GM12878 (cell line): ENCODE data around the gene MAST3. TPM values are rescaled to one million over a fixed set of nuclear protein-coding genes. Genes with fewer than 3 reads are reported as not detected.
A peak's percentile ranks its signal among the peaks of the same experiment; 100 is the strongest.

ENCODE experiments used
- ATAC-seq: fragments of 200-7000 bp; cut with Tn5 transposase; 3 replicates; pipeline ENCODE4 v1.9.1; 2020; ENCODE audit warnings: mild to moderate bottlenecking, moderate library complexity
- BruUV-seq: library from RNA; stranded (reverse); fragments of 400-500 nt; replicated peaks from 2 replicates; lab custom pipeline; 2021; lab: Mats Ljungman, UMichigan
- CTCF ChIA-PET: fragments of 300-600 bp; sonication (Branson Sonifier 250); formaldehyde crosslinking; extraction: SDS; loops from one replicate; lab custom pipeline; 2021; ENCODE audit warnings: inconsistent platforms; lab: Yijun Ruan, JAX
- POLR2A ChIA-PET: fragments of 350-600 bp; formaldehyde crosslinking; extraction: SDS; loops from one replicate; lab custom pipeline; 2021; ENCODE audit warnings: inconsistent platforms; lab: Charles Lee
- RAD21 ChIA-PET: fragments of 300-600 bp; sonication (Branson Sonifier 250); formaldehyde crosslinking; loops from one replicate; lab custom pipeline; 2023; ENCODE audit warnings: antibody characterized with exemption; ENCODE audit not compliant: unreplicated experiment; lab: Charles Lee
- SMC1A ChIA-PET: fragments of 300-600 bp; sonication (Branson Sonifier 250); formaldehyde crosslinking; loops from one replicate; lab custom pipeline; 2023; ENCODE audit not compliant: unreplicated experiment, uncharacterized antibody; lab: Charles Lee
- DNase-seq: peaks from one replicate; pipeline ENCODE4 v3.0.0-alpha.2; 2011; ENCODE audit warnings: low read depth, low spot score
- FAIRE-seq: peaks from 3 replicates; lab custom pipeline; 2011; peaks lifted over from hg19 to GRCh38; lab: Jason Lieb, UNC
- H2AFZ ChIP-seq: 2 replicates; pipeline ENCODE4 v1.6.0; 2011; ENCODE audit warnings: low read depth, low read length, control low read depth; ENCODE audit not compliant: control insufficient read depth
- H3K27ac ChIP-seq: 2 replicates; pipeline ENCODE4 v1.5.1; 2011; ENCODE audit warnings: control low read depth; ENCODE audit not compliant: control insufficient read depth, insufficient read depth
- H3K27me3 ChIP-seq, 2 experiments: replicated peaks in 1 of 2; 2 replicates each; pipeline versions ENCODE4 v1.6.0 to v1.6.1; 2011; ENCODE audit warnings: low read length in 1 of 2; ENCODE audit not compliant: control insufficient read depth in 2 of 2, insufficient read depth in 2 of 2
- H3K36me3 ChIP-seq, 2 experiments: 2 replicates each; pipeline ENCODE4 v1.5.1; 2011; ENCODE audit warnings: low read length in 1 of 2; ENCODE audit not compliant: control insufficient read depth in 2 of 2, insufficient read depth in 2 of 2
- H3K4me1 ChIP-seq: 2 replicates; pipeline ENCODE4 v1.6.1; 2011; ENCODE audit warnings: mild to moderate bottlenecking, low read length, moderate library complexity, mixed read lengths; ENCODE audit not compliant: control insufficient read depth, insufficient read depth
- H3K4me2 ChIP-seq: 2 replicates; pipeline ENCODE4 v1.6.0; 2011; ENCODE audit warnings: control low read depth; ENCODE audit not compliant: control insufficient read depth, insufficient read depth
- H3K4me3 ChIP-seq: fragments of 200-600 bp; sonication (generic); 2 replicates; pipeline ENCODE4 v1.5.1; 2016
- H3K79me2 ChIP-seq: 2 replicates; pipeline ENCODE4 v1.6.0; 2011; ENCODE audit warnings: low read length; ENCODE audit not compliant: control insufficient read depth, insufficient read depth
- H3K9ac ChIP-seq: 2 replicates; pipeline ENCODE4 v1.8.0; 2011; ENCODE audit warnings: low read length, control low read depth, mixed read lengths; ENCODE audit not compliant: control insufficient read depth, insufficient read depth
- H3K9me3 ChIP-seq: replicated peaks from 3 replicates; pipeline ENCODE4 v1.5.1; 2011; ENCODE audit warnings: mild to moderate bottlenecking, low read length; ENCODE audit not compliant: control insufficient read depth, insufficient read depth
- H4K20me1 ChIP-seq: 2 replicates; pipeline ENCODE4 v1.6.0; 2011; ENCODE audit not compliant: control insufficient read depth, insufficient read depth
- CREB1 ChIP-seq: IDR thresholded peaks from 2 replicates; pipeline ENCODE4 v1.6.1; 2012; ENCODE audit warnings: low read depth, mild to moderate bottlenecking, inconsistent platforms
- DPF2 ChIP-seq: fragments of 450-650 bp; IDR thresholded peaks from 2 replicates; pipeline ENCODE4 v1.6.1; 2017; ENCODE audit warnings: mild to moderate bottlenecking
- EED ChIP-seq: sonication (generic); IDR thresholded peaks from 2 replicates; pipeline ENCODE4 v1.6.1; 2016; ENCODE audit warnings: antibody characterized with exemption, low read depth
- EGR1 ChIP-seq, 2 experiments: IDR thresholded peaks; 1 replicate in 1 of 2; 2 replicates in 1 of 2; pipeline ENCODE4 v1.6.1; 2011 to 2012; ENCODE audit warnings: low read depth in 2 of 2, low read length in 2 of 2, borderline replicate concordance in 1 of 2, mild to moderate bottlenecking in 1 of 2, moderate library complexity in 1 of 2
- ETV6 ChIP-seq, 2 experiments: fragments of 450-650 bp in 1 of 2; IDR thresholded peaks in 1 of 2; conservative IDR thresholded peaks in 1 of 2; 2 replicates each; pipeline ENCODE4 v1.6.1; 2014; ENCODE audit warnings: antibody characterized with exemption in 1 of 2, borderline replicate concordance in 1 of 2, low read depth in 1 of 2, mild to moderate bottlenecking in 1 of 2, moderate library complexity in 1 of 2
- IKZF1 ChIP-seq: fragments of 450-650 bp; conservative IDR thresholded peaks from 2 replicates; pipeline ENCODE4 v1.6.1; 2017; ENCODE audit warnings: antibody characterized with exemption, mild to moderate bottlenecking
- IKZF2 ChIP-seq, 2 experiments: fragments of 450-650 bp; IDR thresholded peaks; 2 replicates each; pipeline ENCODE4 v1.6.1; 2017; ENCODE audit warnings: mild to moderate bottlenecking in 2 of 2, moderate library complexity in 2 of 2
- IRF4 ChIP-seq: IDR thresholded peaks from 2 replicates; pipeline ENCODE4 v1.6.1; 2011; ENCODE audit warnings: low read depth, low read length
- IRF5 ChIP-seq: fragments of 450-650 bp; IDR thresholded peaks from 2 replicates; pipeline ENCODE4 v1.6.1; 2017; ENCODE audit warnings: borderline replicate concordance
- PAX5 ChIP-seq: IDR thresholded peaks from 2 replicates; pipeline ENCODE4 v1.6.1; 2011; ENCODE audit warnings: low read depth, low read length, borderline replicate concordance
- PKNOX1 ChIP-seq: fragments of 450-650 bp; IDR thresholded peaks from 2 replicates; pipeline ENCODE4 v1.6.1; 2016; ENCODE audit warnings: mild to moderate bottlenecking
- RUNX3 ChIP-seq: IDR thresholded peaks from 2 replicates; pipeline ENCODE4 v1.6.1; 2012; ENCODE audit warnings: low read length, inconsistent platforms
- SMARCA5 ChIP-seq: fragments of 450-650 bp; IDR thresholded peaks from 2 replicates; pipeline ENCODE4 v1.6.1; 2017; ENCODE audit warnings: mild to moderate bottlenecking
- YY1 ChIP-seq: IDR thresholded peaks from 2 replicates; pipeline ENCODE4 v1.6.1; 2011; ENCODE audit warnings: low read depth, mild to moderate bottlenecking, low read length
- WGBS: methylation state at CpG from one replicate; pipeline ENCODE4 v1.1.6; 2016; ENCODE audit warnings: low lambda C conversion rate; ENCODE audit not compliant: insufficient replicate concordance, insufficient coverage; ENCODE audit errors: missing lambda C conversion rate; 5-methylcytosine and 5-hydroxymethylcytosine counted together
- in situ Hi-C: fragments of 300-500 bp; cut with MboI; formaldehyde crosslinking; loops from 9 replicates; pipeline ENCODE4 v1.14.3; 2018; ENCODE audit warnings: mixed read lengths
- intact Hi-C: fragments of 100-400 bp; cut with micrococcal nuclease; formaldehyde crosslinking; loops from one replicate; pipeline ENCODE4 v1.14.2; 2022; ENCODE audit not compliant: unreplicated experiment
- polyA plus RNA-seq, 11 experiments: library from polyadenylated mRNA; depleted of rRNA in 4 of 11; unstranded in 6 of 11; stranded (reverse) in 5 of 11; fragments of >200 nt; fragmentation: Nextera tagmentation in 4 of 11; fragmentation: Illumina TruSeq in 1 of 11; extraction: Ambion mirVana in 4 of 11; extraction: Trizol in 1 of 11; gene quantifications; 1 replicate in 1 of 11; 2 replicates in 10 of 11; pipeline versions ENCODE4 v1.2.1 to v1.2.3, GENCODE V29; 2011 to 2016; ENCODE audit warnings: inconsistent platforms in 2 of 11, missing spikeins in 2 of 11, low read depth in 1 of 11
- total RNA-seq, 4 experiments: library from RNA; depleted of rRNA in 3 of 4; stranded (reverse); fragments of >200 nt in 3 of 4; fragmentation: Illumina TruSeq in 1 of 4; extraction: Trizol in 1 of 4; gene quantifications; 2 replicates each; pipeline versions ENCODE4 v1.2.1 to v1.2.3, GENCODE V29; 2013 to 2021

MAST3 gene
- total and polyA plus RNA-seq, 10 of the 15 experiments (the other 5 are each of a cell fraction or from before 2014, with no cell fraction given) = 3.0 to 22.2 (median 7.5) TPM

- CTCF ChIA-PET = interaction anchor here (0.9 to 2.6 kb wide), 7 partner anchors 9 to 210 kb away, joined by 3 to 9 read pairs (median 4); partner anchors contain the start of gene PIK3R2
Observed at GRCh38 chr19:18119013-18119716, 21.6 kb downstream of the MAST3 start.

More at GRCh38 chr19:18119013-18119716, 21.6 kb downstream of the MAST3 start:
- peak overlapping the region; percentile 99 for H3K4me2 ChIP-seq
- TF ChIP-seq SMARCA5 = peak; percentile 89; the same call in 1 of the 2 replicates
- TF ChIP-seq CREB1 = no peak
- no peak for TF ChIP-seq YY1
- TF ChIP-seq IKZF2 (IDR thresholded peaks at IDR 0.05) = peak; percentile 63 to 74; a peak in 3 of 4 replicates
- peak; percentile 77 for TF ChIP-seq RUNX3
- peak; percentile 56; the same call in 1 of the 2 replicates for TF ChIP-seq PAX5
- TF ChIP-seq EED = peak; percentile 51; the same call in 1 of the 2 replicates
- TF ChIP-seq ETV6 (conservative IDR thresholded peaks at IDR 0.05 in 1 of 2, IDR thresholded peaks at IDR 0.05 in 1 of 2; ENCODE audit: borderline replicate concordance in 1 of 2, low read depth in 1 of 2) = no peak
- TF ChIP-seq IKZF1 = peak; percentile 71
- TF ChIP-seq IRF5 = no peak
- peak in 1 of 2 experiments; percentile 41; a peak in 1 of 3 replicates for TF ChIP-seq EGR1 (IDR thresholded peaks at IDR 0.05; ENCODE audit: borderline replicate concordance in 1 of 2, low read depth in 2 of 2, low read length in 2 of 2)
- 0 out of 2 replicates have a peak, but pooled peaks have one; percentile 24 for TF ChIP-seq PKNOX1
- 0 out of 2 replicates have a peak, but pooled peaks have one; percentile 37 for TF ChIP-seq IRF4
- TF ChIP-seq DPF2 = peak; percentile 28; the same call in 1 of the 2 replicates
- H3K9ac ChIP-seq = peak overlapping the region; percentile 73
- peak; percentile 84 for FAIRE-seq
- H3K4me1 ChIP-seq = peaks cover 24% of the 10 kb centered on the region
- no peaks in the 10 kb centered on the region; the same call in 1 of the 2 replicates for H4K20me1 ChIP-seq
- SMC1A ChIA-PET = interaction anchor here (1.0 to 1.6 kb wide), 4 partner anchors 28 to 65 kb away, joined by 3 to 4 read pairs (median 4); partner anchors contain the start of gene IL12RB1
- H3K27ac ChIP-seq = peak overlapping the region; percentile 63
- H3K9me3 ChIP-seq = no peaks in the 10 kb centered on the region
- intact Hi-C loops (no loop called here), in situ Hi-C loops (no loop called here)
- no peaks in the 10 kb centered on the region for H3K27me3 ChIP-seq
- ATAC-seq = peak; percentile 61
- no peak overlapping the region for H2AFZ ChIP-seq
- H3K79me2 ChIP-seq = peaks cover 21% of the 10 kb centered on the region
- peak overlapping the region; percentile 88; the same call in 1 of the 2 replicates for H3K4me3 ChIP-seq
- DNase-seq = no peak
- TSS peak; percentile 40 for BruUV-seq
- WGBS = 0% methylated on average over 13 of the region's 13 CpGs
- H3K36me3 ChIP-seq = peaks cover 22 to 23% of the 10 kb centered on the region in 2 experiments
- RAD21 ChIA-PET = interaction anchor here (0.9 to 1.9 kb wide), 4 partner anchors 32 to 61 kb away, joined by 3 to 7 read pairs (median 6); partner anchors contain the start of gene IL12RB1
- POLR2A ChIA-PET = interaction anchor here (0.5 to 2.8 kb wide), 12 partner anchors 15 to 522 kb away, joined by 3 to 12 read pairs (median 4); partner anchors contain the start of gene MAST3
